Inferior parietal cortex (tissue), 1 donor: Measurements from ENCODE around the gene APBA3.

ENCODE experiments used
- DNase-seq: peaks from one replicate; pipeline ENCODE4 v3.0.0-alpha.2; 2016; ENCODE audit errors: extremely low spot score

Gene APBA3

DNA sequence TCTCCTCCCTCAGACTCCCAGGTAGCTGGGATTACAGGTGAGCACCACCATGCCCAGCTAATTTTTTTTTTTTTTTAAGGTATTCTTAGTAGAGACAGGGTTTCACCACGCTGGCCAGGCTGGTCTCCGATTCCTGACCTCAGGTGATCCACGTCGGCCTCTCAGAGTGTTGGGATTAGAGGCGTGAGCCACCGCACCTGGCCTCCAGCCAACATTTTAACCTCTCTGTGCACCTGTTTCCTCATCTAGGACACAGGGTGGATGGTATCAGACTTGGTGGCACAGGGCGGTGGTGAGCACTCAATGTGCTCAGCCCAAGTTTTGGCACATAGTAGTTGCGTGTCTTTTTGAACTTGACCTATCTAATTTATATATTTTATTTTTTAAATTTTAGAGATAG lies 12.5 kb downstream of the APBA3 start:
- no peak for DNase-seq

DNA sequence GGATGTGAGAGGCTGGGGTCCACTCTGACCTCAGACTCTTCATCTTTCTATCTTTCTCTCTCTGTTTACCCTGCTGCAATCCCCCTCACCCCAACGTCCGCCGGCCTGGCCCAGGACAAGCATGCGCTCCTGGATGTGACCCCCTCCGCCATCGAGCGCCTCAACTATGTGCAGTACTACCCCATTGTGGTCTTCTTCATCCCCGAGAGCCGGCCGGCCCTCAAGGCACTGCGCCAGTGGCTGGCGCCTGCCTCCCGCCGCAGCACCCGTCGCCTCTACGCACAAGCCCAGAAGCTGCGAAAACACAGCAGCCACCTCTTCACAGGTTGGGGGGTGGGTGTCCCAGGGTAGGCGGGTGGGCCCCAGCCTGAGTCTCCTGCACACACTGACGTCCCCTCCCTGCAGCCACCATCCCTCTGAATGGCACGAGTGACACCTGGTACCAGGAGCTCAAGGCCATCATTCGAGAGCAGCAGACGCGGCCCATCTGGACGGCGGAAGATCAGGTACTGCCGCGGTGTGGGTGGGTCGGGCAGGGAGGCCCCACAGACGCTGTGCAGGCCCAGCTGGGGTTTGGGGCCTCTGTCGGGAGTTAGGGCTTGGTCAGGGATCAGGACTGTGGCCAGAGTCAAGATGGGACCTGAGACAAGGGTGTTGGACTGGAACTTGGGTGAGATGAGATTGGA lies 15.0 kb downstream of the APBA3 start:
- DNase-seq, result no peak

DNA sequence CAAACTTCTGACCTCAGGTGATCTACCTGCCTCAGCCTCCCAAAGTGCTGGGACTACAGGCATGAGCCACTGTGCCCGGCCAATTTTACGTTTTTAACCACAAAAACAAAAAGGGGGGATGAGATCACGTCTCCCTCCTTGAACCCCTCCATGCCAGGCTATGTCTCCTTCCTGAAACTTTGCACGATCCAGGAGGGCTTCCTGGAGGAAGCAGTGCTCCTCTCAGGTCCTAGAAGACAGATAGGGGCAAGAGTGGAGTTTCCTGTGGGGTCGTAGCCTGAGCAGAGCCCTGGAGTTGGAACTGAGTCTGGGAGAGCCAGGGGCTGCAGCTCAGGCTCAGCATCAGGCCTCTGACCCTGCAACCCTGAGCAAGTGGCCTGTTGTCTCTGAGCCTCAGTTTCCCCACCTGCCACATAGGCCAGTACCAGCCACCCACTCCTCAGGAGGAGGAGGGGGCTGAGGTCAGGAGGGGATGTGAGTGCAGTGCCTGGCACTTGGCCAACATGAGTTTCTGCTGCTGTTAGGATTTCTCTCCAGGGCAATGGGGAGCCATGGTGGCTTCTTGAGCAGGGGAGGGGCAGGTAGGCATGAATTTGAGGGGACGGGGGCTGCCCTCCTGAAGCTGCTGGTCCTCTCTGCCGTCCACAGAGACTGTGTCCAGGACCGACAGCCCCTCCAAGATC lies 16.0 kb downstream of the APBA3 start:
- no peak for DNase-seq

DNA sequence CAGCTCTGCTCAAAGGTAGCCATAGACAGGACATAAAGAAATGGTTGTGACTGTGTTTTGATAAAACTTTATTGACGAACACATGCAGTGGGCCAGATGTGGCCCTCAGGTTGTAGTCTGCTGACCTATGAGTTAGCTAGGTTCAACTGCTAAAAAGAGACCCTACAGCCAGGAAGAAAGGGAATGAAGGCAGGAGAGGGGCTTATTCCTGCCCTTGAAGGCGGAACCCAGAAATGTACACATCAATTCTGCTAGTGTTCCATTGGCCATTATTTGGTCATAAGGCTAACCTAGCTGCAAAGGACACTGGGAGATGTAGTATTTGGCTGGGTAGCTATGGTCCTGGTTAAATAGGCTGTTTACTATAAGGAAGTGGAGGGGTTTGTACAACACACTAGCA lies 18.0 kb downstream of the APBA3 start:
- DNase-seq, result no peak

DNA sequence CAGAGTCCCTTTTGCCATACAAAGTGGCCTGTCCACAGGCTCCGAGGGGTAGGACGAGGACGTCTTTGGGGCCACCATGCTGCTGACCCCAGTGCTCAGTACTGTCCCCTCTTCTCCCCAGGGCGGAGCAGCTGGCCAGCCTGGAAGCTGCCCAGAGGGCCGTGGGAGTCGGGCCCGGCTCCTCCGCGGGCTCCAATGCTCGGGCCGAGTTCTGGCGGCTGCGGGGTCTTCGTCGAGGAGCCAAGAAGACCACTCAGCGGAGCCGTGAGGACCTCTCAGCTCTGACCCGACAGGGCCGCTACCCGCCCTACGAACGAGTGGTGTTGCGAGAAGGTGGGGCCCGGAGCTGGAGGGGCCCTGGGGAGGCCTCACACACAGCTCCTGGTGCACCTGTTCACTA lies 21.1 kb downstream of the APBA3 start:
- DNase-seq, result no peak

DNA sequence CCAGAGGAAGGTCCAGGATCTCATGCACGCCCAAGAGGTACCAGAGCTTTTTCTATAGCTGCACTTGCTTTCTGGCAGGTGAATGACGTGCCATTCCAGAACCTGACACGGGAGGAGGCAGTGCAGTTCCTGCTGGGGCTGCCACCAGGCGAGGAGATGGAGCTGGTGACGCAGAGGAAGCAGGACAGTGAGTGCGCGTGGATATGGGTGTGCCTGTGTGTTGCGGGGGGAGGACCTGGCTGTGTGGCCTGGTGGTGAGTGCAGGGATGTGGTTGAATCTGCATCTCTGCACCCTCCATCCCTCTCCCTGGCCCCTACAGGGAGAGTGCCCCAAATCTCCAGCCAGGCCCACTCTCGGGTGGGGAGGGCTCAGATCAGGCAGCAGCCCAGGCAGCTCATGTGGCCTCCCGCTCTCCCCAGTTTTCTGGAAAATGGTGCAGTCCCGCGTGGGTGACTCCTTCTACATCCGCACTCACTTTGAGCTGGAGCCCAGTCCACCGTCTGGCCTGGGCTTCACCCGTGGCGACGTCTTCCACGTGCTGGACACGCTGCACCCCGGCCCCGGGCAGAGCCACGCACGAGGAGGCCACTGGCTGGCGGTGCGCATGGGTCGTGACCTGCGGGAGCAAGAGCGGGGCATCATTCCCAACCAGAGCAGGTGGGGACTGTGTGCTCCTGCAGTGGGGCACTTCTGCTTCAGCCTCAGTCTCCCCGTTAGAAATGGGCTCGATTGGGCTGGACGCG lies 22.8 kb downstream of the APBA3 start:
- no peak for DNase-seq

DNA sequence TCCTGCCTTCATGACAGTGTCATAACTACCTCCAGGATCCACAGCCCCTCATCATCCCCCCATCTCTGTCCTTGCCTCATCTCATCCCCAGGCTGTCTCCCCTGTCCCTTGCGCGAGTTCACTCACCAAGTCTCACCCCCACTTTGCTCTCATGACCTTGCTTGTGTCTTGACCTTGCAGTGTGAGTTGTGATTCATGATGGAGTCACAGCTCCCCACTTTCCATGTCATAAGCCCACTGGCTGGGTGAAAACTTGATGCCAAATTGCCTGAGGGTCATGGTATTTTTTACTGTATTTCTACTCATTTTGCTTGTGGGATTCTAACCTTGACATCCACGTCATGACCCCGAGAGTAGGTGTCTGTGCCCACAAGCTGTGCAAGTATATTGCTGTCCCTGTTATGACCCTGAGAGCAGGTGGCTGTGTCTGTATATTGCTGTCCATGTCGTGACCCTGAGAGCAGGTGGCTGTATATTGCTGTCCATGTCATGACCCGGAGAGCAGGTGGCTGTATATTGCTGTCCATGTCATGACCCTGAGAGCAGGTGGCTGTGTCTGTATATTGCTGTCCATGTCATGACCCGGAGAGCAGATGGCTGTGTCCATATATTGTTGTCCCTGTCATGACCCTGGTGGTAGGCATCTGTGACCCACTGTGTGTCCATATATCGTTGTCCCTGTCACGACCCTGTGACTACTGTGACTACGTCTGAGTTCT lies 23.8 kb downstream of the APBA3 start:
- DNase-seq, result no peak

DNA sequence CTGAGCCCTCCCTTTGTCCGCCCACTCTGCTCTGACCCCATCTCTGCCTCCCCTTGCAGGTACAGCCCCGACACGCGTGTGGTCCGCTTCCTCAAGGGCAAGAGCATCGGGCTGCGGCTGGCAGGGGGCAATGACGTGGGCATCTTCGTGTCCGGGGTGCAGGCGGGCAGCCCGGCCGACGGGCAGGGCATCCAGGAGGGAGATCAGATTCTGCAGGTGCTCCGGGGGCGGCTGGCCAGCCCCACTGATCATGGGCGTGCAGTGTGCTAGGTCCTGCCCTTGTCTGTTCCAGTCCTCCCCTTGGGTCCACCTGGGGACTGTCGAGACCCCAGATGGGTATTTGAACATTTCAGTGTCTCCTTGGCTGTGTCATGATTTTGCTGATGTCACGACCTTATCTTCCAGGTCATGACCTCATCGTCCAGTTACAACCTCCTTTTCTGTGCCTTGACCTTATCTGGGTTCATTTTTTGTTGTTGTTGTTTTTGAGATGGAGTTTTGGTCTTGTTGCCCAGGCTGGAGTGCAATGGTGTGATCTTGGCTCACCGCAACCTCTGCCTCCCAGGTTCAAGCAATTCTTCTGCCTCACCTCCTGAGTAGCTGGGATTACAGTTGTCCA lies 25.3 kb downstream of the APBA3 start:
- DNase-seq, result no peak

DNA sequence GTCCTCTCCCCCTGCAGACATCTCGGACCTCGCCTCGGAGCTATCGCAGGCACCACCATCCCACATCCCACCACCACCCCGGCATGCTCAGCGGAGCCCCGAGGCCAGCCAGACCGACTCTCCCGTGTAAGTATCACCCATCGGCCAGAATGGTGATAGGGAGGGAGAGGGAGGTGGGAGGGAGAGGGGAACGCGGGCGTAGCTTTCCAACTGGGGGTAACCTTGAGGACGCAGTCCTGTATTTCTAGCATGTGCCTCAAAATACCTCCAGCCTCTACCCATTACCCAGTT lies 27.2 kb downstream of the APBA3 start:
- no peak for DNase-seq

DNA sequence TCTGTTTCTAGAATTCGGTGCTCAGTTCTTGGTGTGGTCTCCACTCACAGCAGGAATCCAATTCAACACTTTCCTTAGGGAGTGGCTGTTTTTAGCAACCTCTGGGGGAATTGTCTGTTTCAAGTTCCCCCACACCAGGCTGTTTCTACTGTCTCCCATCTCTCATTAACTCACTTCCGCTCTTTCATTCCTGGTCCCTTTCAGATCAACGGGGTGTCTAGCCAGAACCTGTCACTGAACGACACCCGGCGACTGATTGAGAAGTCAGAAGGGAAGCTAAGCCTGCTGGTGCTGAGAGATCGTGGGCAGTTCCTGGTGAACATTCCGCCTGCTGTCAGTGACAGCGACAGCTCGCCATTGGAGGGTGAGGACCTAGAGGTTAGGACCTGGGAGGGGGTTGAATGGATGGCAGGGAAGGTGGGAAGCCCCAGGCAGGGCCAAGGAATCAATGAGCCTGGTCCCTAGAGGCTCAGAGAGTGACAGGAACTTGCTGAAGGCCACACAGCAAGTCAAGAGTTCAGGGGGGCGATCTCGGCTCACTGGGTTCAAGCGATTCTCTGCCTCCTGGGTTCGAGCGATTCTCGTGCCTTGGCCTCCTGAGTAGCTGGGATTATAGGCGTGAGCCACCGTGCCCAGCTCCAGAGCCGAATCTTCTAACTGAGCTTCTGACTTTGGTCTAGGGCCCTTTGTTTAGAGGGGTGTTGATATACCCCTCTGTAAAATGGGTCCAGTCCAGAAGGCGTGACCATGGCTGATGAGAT lies 27.8 kb downstream of the APBA3 start:
- no peak for DNase-seq

DNA sequence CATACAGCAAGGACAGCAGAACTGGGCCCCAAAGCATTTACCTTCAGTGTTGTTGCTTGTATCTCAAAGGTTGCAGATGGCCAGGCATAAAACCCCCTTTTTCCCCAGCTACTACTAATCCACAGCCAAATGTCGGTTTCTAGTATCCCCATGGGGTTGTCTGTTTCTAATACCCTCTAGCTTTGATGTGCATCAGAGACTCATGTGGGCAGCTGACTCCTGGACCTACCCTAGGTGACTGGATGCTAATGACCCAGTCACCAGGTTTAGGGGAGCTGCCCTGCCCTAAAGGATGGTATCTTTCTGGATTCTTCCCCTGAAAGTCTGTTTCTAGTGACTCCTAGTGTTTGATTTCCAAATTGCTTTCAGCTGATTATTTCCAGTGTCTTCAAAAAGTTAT lies 29.4 kb downstream of the APBA3 start:
- DNase-seq, result no peak

DNA sequence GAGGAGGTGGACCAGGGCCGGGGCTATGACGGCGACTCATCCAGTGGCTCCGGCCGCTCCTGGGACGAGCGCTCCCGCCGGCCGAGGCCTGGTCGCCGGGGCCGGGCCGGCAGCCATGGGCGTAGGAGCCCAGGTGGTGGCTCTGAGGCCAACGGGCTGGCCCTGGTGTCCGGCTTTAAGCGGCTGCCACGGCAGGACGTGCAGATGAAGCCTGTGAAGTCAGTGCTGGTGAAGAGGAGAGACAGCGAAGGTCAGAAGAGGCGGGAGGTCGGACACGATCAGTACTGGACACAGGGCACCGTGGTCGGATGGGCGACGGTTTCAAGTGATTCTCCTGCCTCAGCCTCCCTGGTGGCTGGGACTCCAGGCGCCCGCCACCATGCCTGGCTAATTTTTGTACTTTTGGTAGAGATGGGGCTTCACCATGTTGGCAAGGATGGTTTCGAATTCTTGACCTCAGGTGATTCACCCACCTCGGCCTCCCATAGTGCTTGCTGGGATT lies 31.0 kb downstream of the APBA3 start:
- DNase-seq, result no peak

DNA sequence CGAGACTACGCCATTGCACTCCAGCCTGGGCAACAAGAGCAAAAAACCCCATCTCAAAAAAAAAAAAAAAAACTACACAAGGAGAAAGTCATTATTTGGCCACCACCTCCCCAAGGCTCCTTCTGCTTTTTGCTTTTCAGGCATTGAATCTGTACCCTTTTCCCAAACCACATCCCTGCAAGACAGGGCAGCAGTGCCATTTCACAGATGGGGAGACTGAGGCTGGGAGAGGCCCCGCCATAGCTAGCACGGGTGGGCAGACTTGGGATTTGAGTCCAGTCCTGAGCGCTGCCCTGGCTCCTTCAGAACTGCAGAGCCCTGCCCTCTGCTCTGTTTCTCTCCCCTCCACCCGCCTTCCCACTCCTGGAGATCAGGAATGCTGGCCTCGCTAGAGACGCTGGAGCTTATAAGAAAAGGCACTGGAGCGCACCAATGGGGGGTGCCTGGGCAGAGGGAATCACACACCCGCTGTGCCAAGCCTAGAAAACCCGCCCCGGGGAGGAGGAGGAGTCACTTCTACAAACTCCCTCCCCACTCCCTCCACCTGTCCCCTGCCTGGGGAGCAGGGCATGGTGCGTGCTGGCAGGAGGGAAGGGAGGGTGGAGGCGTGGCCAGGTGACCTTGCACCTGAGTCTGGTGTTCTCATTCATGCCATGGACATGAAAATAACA lies 35.7 kb downstream of the APBA3 start:
- no peak for DNase-seq

DNA sequence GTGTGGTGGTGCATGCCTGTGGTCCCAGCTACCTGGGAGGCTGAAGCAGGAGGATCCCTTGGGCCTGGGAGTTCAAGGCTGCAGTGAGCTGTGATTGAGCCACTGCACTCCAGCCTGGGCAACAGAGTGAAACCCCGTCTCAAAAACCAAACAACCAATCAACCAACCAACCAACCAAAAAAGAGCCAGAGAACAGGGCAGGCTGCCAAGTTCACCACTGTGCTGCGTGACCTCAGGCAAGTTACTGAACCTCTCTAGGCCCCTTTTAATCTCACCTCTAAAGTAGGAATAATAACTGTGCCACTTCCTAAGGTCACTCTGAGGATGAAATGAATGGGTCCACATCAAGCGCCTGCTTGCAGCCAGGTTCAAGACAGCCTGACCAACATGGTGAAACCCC lies 36.4 kb downstream of the APBA3 start:
- no peak for DNase-seq

DNA sequence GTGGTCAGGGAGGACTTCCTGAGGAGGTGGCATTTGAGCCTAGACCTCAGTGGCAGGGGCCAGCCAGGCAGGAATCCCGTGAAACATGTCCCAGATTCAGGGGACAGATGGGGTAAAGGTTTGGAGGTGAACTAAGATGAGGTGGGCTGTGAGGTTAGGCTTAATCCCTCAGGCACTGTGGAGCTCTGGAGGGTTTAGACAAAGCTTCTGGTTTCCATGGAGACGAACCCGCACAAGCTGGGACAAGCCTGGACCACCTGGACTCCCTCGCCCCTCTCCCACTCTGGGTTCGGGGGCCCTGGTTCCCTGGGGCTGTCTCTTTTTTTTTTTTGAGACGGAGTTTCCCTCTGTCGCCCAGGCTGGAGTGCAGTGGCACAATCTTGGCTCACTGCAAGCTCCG lies 37.6 kb downstream of the APBA3 start:
- no peak for DNase-seq

DNA sequence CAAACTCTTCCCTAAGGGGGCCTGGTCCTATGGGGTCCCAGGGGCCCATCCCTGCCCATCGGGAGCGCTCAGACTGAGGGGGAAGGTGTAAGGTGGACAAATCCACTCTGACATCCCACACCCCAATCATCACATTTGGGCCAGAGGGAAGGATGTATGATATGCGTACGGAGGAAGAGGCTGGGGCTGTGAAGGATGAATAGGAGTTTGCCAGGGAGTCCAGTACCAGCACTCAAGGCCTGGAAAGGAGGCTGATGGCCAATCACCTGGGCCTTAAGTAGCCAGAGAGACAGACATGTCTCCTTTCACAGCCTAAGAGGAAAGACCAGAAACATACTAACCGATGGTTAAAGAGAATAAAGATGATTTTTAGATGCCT lies 38.4 kb downstream of the APBA3 start:
- no peak for DNase-seq

DNA sequence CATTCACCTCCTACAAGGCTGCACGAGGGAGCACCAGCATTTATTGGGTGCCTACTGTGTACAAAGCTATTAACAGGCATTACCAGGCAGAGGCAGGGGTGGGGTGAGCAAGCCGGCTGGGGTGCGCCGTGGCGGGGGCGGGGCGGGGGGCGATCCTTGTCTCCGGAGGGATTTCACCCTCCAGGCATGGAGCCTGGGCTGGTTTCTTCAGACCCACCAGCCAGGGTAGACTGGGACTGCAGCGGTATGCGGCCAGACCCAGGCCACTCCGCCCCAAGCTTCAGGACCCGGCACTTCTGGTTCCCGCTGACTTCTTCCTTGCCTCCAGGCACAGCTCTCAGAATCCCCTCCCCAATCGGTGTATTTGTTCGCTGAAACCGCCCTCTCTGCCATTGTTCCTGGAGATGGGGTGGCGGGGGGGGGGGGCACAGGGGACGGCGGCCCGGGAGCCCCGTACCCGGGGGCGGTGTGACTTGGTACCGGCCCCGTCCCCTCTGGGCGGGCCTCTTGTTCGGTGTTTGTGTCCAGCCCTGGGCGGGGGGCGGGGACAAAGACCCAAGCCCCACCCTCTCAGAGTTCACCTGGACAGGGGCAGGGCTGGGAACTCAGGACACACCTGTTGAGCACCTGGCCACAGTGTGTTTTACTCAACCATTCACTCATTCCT lies 38.9 kb downstream of the APBA3 start:
- DNase-seq, result no peak

DNA sequence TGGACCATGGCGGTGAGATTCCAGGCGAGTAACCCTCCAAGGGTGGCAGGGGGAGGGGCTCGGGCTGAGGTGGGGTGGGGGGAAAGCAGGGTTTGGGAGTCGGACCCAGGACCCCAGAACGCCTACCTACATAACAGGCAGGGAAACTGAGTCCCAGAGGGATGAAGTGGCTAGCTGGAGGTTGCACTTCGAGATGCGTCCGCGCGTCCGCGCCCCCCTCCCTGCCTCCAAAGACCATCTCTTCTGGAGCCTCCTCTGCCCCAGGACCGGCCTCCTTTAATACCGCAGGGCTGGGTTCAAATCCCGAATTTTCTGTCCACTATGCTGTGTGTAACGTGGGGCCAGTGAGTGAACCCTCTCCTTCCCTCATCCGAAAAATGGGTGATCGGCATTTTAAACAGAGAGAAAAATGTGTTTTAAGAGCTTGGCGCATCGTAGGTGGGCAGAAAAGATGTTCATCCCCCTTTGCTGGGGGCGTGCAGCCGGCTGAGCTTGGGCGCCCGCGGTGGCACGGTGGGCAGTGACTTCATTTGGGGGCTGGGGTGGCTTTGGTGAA lies 39.5 kb downstream of the APBA3 start:
- DNase-seq, result no peak

DNA sequence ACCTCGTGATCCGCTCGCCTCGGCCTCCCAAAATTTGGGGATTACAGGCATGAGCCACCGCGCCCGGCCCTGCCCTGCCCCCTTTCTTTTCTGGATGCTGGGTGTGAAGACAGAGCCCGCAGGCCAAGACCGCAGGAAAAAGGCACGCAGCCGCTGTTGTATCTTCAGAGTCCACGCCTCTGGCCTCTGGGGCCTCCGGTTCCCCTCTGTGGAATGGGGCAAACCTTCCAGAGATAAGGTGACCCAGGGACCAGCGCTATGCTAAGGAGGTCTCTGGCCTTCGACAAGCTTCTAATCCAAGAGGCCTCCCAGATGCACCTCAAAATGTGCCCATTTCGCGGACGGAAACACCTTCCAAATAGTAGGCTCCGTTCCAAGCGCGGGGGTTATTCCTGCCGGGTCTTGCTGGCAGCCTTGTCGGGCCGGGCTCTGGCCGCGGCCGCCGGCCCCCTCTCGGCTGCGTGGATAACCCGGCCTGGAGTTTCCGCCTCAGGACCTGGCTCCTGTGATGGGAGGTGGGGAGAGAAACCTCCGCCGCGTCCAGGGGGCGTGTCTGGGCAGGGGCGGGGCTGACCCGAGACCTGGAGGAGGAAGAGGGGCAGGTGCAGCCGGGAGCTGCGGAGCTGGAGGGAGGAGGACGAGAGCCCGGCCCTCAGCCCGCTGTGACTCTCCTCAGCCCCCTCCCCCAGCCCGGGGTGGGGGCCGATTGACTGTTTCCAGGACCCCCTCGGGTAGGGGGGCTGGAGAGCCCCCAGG lies 40.2 kb downstream of the APBA3 start:
- DNase-seq, result peak; percentile 54
